ENCODE data around the gene STEAP2.

DNA sequence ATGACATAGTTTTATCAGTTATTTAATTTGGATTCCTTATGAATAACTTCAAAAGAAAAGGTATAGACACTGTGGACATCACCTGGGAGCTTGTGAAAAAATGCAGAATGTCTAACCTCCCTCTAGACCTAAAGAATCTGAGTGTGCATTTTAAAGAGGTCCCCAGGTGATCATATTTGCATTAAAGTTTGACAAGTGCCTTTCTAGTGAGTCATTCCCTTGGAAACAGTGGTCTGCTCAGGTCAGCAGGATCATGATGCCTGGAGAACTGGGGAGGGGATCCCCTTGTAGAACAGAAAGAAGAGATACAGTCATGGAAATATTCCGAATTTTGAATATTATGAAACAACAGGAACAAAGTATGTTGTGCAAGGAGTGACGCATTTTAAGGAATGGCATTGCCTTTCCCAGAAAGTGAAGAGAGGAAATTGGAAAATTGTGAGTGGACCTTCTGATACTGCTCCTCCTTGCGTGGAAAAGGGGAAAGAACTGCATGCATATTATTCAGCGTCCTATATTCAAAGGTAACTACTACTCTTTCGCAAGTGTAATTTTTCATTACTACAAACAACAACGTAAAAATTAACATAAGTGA, 4.6 kb downstream of the STEAP2 start:
- TF ChIP-seq SUZ12 (IDR thresholded peaks at IDR 0.05; ENCODE audit: extremely low read depth, insufficient read depth, insufficient read length) (no peak), ZNF274 (IDR thresholded peaks at IDR 0.05; ENCODE audit: low read depth, low read length) (no peak), YY1 (IDR thresholded peaks at IDR 0.05; ENCODE audit: insufficient read depth, insufficient read length) (no peak)
